Gastrocnemius medialis (tissue), 4 donors: Measurements from ENCODE around the gene BAIAP2L2. TPM values are rescaled to one million over a fixed set of nuclear protein-coding genes. Genes with fewer than 3 reads are reported as not detected.

Source experiments
- ATAC-seq, 2 donors: fragments of 150-250 bp; one replicate each; pipeline ENCODE4 v1.9.1; 2016
- DNase-seq, 2 donors: peaks; one replicate each; pipeline ENCODE4 v3.0.0-alpha.2; 2019
- H3K27ac ChIP-seq, 4 donors: fragments of 200-600 bp; sonication (generic); 1 replicate in 1 of 4; 2 replicates in 3 of 4; pipeline ENCODE4 v1.5.1; 2016 to 2018; ENCODE audit warnings: mild to moderate bottlenecking in 2 of 4, moderate library complexity in 1 of 4
- H3K27me3 ChIP-seq, 3 donors: fragments of 200-600 bp; sonication (generic) in 2 of 3; 1 replicate in 1 of 3; 2 replicates in 2 of 3; pipeline versions ENCODE4 v1.5.1 to v1.6.0; 2016 to 2019; ENCODE audit warnings: mild to moderate bottlenecking in 1 of 3, moderate library complexity in 1 of 3
- H3K36me3 ChIP-seq, 2 donors: fragments of 200-600 bp; sonication (generic) in 1 of 2; one replicate each; pipeline ENCODE4 v1.5.1; 2017 to 2018
- H3K4me1 ChIP-seq, 2 donors: fragments of 200-600 bp; sonication (generic) in 1 of 2; one replicate each; pipeline ENCODE4 v1.5.1; 2016 to 2017; ENCODE audit warnings: mild to moderate bottlenecking in 2 of 2
- H3K4me3 ChIP-seq, 4 donors: fragments of 200-600 bp; sonication (generic) in 3 of 4; 1 replicate in 1 of 4; 2 replicates in 3 of 4; pipeline ENCODE4 v1.5.1; 2016 to 2019; ENCODE audit warnings: mild to moderate bottlenecking in 2 of 4
- H3K9me3 ChIP-seq, 3 donors: fragments of 200-600 bp; sonication (generic) in 2 of 3; 1 replicate in 1 of 3; 2 replicates in 2 of 3; pipeline ENCODE4 v1.5.1; 2016 to 2019
- POLR2A ChIP-seq, 2 donors: fragments of 450-650 bp; IDR thresholded peaks; one replicate each; pipeline ENCODE4 v1.6.1; 2017; ENCODE audit warnings: antibody characterized with exemption in 2 of 2, mild to moderate bottlenecking in 2 of 2, moderate library complexity in 2 of 2
- in situ Hi-C, 4 donors: fragments of 200-750 bp; cut with MboI; loops; one replicate each; pipeline versions ENCODE4 v1.15.0 to v1.8.0; 2017; ENCODE audit warnings: low sequenced_read_pairs in 4 of 4
- intact Hi-C: fragments of 100-400 bp; cut with DNase I; formaldehyde crosslinking; loops from one replicate; pipeline ENCODE4 v1.15.1; 2023; ENCODE audit warnings: low total_unique reads
- total RNA-seq, 4 donors: library from RNA; depleted of rRNA; stranded (reverse); fragments of >200 nt; gene quantifications; one replicate each; pipeline versions ENCODE4 v1.1.0 to v1.2.3, GENCODE V29; 2016
- TF ChIP-seq, protein P1 (sequence below), 5 experiments: fragments of 450-650 bp in 3 of 5; fragments of 200-600 bp in 2 of 5; sonication (generic) in 2 of 5; IDR thresholded peaks in 4 of 5; conservative IDR thresholded peaks in 1 of 5; 1 replicate in 4 of 5; 2 replicates in 1 of 5; pipeline ENCODE4 v1.5.1; 2016 to 2019; ENCODE audit warnings: antibody characterized with exemption in 5 of 5, mild to moderate bottlenecking in 3 of 5, moderate library complexity in 3 of 5

BAIAP2L2 gene
- total RNA-seq, 4 donors from 2014 or later, result 0.16 to 1.7 (median 0.72) TPM; not detected in 1

GRCh38 chr22:38051900-38052862, 58.3 kb downstream of the BAIAP2L2 start:
- H3K27me3 ChIP-seq, result no peaks in the 10 kb centered on the region
- in situ Hi-C loops (loop anchor here in 3 of 4 donors (10.0 to 25.0 kb wide), 2 partner anchors 53 to 510 kb away; partner anchors contain the start of gene DMC1 (in 1 of the 3)), intact Hi-C loops (loop anchor here (1.0 to 2.0 kb wide), 3 partner anchors 52 to 521 kb away; no protein-coding TSS in a partner anchor)
- peaks cover 5 to 7% of the 10 kb centered on the region in 2 donors for H3K4me1 ChIP-seq
- no peak overlapping the region for H3K4me3 ChIP-seq
- DNase-seq, result peak; percentile 57 to 81
- TF ChIP-seq POLR2A (IDR thresholded peaks at IDR 0.05), result no peak
- TF ChIP-seq, protein P1, sequence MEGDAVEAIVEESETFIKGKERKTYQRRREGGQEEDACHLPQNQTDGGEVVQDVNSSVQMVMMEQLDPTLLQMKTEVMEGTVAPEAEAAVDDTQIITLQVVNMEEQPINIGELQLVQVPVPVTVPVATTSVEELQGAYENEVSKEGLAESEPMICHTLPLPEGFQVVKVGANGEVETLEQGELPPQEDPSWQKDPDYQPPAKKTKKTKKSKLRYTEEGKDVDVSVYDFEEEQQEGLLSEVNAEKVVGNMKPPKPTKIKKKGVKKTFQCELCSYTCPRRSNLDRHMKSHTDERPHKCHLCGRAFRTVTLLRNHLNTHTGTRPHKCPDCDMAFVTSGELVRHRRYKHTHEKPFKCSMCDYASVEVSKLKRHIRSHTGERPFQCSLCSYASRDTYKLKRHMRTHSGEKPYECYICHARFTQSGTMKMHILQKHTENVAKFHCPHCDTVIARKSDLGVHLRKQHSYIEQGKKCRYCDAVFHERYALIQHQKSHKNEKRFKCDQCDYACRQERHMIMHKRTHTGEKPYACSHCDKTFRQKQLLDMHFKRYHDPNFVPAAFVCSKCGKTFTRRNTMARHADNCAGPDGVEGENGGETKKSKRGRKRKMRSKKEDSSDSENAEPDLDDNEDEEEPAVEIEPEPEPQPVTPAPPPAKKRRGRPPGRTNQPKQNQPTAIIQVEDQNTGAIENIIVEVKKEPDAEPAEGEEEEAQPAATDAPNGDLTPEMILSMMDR (IDR thresholded peaks at IDR 0.05 in 4 of 5, conservative IDR thresholded peaks at IDR 0.05 in 1 of 5), result peak; percentile 88 to 96 (median 93)
- no peak overlapping the region for H3K27ac ChIP-seq
- ATAC-seq, result peak; percentile 71 to 72
- H3K36me3 ChIP-seq, result no peaks in the 10 kb centered on the region
- no peaks in the 10 kb centered on the region for H3K9me3 ChIP-seq

DNA sequence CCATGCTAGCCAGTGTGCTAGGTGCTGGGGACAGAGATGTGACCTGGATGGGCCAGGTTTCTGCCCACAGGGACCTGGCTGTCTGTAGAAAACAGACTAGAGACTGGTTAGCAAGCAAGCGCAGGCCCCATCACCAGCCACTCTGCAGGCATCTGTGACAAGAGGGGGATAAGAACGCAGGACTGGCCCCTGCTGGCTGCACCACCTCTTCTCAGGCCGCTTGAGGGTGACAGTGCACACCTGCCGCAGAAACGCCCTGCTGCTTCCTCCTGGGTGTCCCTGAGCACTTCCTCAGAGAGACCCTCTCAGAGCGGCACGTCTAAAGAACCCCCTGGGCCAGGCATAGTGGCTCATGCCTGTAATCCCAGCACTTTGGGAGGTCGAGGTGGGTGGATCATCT, 59.2 kb downstream of the BAIAP2L2 start:
- in situ Hi-C loops, result loop anchor here in 3 of 4 donors (10.0 to 25.0 kb wide), 2 partner anchors 54 to 511 kb away; partner anchors contain the start of gene DMC1 (in 1 of the 3)
- no peaks in the 10 kb centered on the region for H3K27me3 ChIP-seq

DNA sequence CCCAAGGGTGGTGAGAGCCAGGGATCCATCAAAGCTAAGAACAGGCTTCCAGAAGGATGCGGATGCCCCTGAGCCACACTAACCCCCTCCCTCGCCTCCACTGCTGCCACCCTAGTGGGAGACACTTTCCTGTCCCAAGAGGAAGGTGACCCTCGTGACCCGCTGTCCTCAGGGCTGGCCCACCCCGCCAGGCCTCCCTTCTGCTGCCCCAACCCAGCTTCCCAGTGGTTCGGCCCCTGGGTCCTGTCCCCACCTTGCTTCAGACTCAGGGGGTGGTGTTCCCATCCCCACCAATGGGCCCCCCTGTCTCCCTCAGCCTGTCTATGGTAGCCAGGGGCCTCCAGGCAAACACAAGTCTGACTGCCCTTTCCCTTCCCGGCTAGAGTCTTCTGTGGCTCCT, 59.8 kb downstream of the BAIAP2L2 start:
- no peaks in the 10 kb centered on the region for H3K9me3 ChIP-seq
- intact Hi-C loops, result no loop called here
- H3K36me3 ChIP-seq, result no peaks in the 10 kb centered on the region
- H3K4me3 ChIP-seq, result no peak overlapping the region
- H3K27me3 ChIP-seq, result no peaks in the 10 kb centered on the region
- TF ChIP-seq, protein P1 (IDR thresholded peaks at IDR 0.05 in 4 of 5, conservative IDR thresholded peaks at IDR 0.05 in 1 of 5), result no peak
- TF ChIP-seq POLR2A (IDR thresholded peaks at IDR 0.05), result no peak
- in situ Hi-C loops, result loop anchor here in 3 of 4 donors (10.0 to 25.0 kb wide), 2 partner anchors 54 to 512 kb away; partner anchors contain the start of gene DMC1 (in 1 of the 3)
- DNase-seq (no peak), ATAC-seq (no peak)
- no peak overlapping the region for H3K27ac ChIP-seq
- no peaks in the 10 kb centered on the region for H3K4me1 ChIP-seq

More for the DNA sequence above, 59.2 kb downstream of the BAIAP2L2 start:
- TF ChIP-seq, protein P1 (IDR thresholded peaks at IDR 0.05 in 4 of 5, conservative IDR thresholded peaks at IDR 0.05 in 1 of 5), result no peak
- TF ChIP-seq POLR2A (IDR thresholded peaks at IDR 0.05), result no peak
- no peaks in the 10 kb centered on the region for H3K4me1 ChIP-seq
- no peak overlapping the region for H3K4me3 ChIP-seq
- ATAC-seq, result no peak
- DNase-seq, result no peak
- no peaks in the 10 kb centered on the region for H3K9me3 ChIP-seq
- no peaks in the 10 kb centered on the region for H3K36me3 ChIP-seq
- intact Hi-C loops, result no loop called here
- H3K27ac ChIP-seq, result no peak overlapping the region

- no peak for TF ChIP-seq POLR2A (IDR thresholded peaks at IDR 0.05)
- TF ChIP-seq, protein P1 (IDR thresholded peaks at IDR 0.05 in 4 of 5, conservative IDR thresholded peaks at IDR 0.05 in 1 of 5), result no peak
- H3K4me1 ChIP-seq, result no peaks in the 10 kb centered on the region
- DNase-seq (no peak), ATAC-seq (no peak)
- intact Hi-C loops, result no loop called here
- no peaks in the 10 kb centered on the region for H3K36me3 ChIP-seq
- no peaks in the 10 kb centered on the region for H3K9me3 ChIP-seq
- H3K27ac ChIP-seq, result no peak overlapping the region
- H3K27me3 ChIP-seq, result no peaks in the 10 kb centered on the region
- in situ Hi-C loops, result loop anchor here in 3 of 4 donors (10.0 to 25.0 kb wide), 3 partner anchors 55 to 512 kb away; partner anchors contain the start of gene DMC1 (in 1 of the 3)
- H3K4me3 ChIP-seq, result no peak overlapping the region
These were observed 60.5 kb downstream of the BAIAP2L2 start for GRCh38 chr22:38049812-38050619.
